IPS-18c (cell line): ENCODE measurements around the gene RNF113B.

Experiments
- H3K4me3 ChIP-seq: 2 replicates; pipeline ENCODE4 v1.7.0; 2013; ENCODE audit warnings: low read depth, mild to moderate bottlenecking, low read length, moderate library complexity; ENCODE audit not compliant: insufficient read depth
- H3K9me3 ChIP-seq: one replicate; pipeline ENCODE4 v1.6.1; 2013; ENCODE audit warnings: mild to moderate bottlenecking, low read length, moderate library complexity; ENCODE audit not compliant: control insufficient read depth, insufficient read depth

The RNF113B gene

DNA sequence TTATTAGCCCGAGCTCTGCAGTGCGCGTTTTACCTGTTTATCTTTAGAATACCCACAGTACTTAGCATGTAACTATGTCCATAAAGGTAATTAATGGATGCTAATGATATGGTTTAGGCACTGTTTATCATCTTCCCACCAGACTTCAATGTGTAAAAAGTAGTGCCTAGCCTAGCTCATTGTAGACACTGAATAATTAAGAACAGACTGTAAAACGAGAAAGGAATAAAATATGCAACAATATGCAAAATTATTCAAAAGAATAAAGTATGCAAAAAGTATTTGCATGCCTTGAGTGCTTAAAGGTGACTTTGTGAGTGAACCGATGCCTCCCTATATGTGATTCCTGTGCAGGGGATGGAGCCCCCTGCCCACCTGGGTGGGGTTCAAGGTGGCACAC lies 35.7 kb upstream of the RNF113B start:
- peaks cover 2% of the 10 kb centered on the region for H3K9me3 ChIP-seq
- no peak overlapping the region for H3K4me3 ChIP-seq

DNA sequence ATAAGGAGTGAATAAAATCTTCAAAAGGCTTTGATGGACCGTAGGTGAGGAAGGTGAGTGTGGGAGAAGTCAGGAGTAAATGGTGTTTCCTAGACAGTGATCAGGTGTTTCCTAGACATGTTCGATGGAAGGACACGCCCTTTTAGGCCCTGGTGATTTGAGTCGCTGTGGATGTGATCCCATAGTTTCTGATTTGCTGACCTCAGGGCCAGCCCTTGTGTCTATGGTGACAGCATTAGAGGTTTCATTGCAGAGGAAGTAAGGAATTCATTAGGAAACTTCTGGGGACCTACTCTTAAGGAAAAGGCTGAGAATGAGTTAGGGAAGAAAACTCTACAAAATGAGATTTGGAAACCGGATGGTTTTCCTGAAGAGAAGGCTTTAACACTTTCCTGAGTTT lies 31.5 kb upstream of the RNF113B start:
- no peak overlapping the region for H3K4me3 ChIP-seq
- H3K9me3 ChIP-seq: peaks cover 2% of the 10 kb centered on the region

DNA sequence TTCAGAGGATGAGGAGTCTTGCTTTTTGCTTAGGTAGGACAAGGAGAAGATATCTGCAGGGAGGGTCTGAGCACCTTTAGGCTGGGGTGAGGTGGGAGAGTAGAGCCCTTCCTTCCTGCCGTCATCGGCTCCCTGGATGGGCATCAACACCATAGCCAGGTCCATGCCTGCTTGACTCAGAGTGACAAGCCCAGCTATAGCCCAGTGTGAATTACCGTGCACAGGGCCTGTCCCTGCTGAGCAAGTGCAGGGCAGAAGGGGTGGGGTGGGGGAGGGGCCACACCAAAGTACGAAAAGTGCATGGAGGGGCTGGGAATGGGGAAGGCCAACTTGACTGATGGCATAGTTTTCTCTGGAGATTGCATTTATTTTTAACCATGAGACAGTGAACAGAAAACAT lies 30.3 kb upstream of the RNF113B start:
- Histone ChIP-seq H3K4me3 (no peak overlapping the region), H3K9me3 (peaks cover 2% of the 10 kb centered on the region)

DNA sequence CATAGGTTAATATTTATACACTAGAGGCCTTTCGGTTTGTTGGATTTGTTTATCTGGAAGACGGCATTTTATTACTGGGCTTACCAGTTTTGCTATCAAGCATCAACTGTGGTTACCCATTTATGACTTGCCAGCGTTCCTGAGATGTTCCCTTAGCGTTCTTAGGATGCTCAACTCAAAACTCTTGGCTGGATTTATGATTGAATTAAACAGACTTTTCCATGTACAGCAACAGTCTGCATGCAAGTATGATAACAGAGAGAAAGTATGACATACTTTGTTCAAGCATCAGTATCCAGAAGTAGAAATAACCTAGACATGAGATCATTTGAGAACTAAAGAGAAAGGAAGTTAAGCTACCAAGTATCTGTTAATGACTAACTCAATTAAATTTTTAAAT lies 29.9 kb upstream of the RNF113B start:
- no peak overlapping the region for H3K4me3 ChIP-seq
- peaks cover 2% of the 10 kb centered on the region for H3K9me3 ChIP-seq

DNA sequence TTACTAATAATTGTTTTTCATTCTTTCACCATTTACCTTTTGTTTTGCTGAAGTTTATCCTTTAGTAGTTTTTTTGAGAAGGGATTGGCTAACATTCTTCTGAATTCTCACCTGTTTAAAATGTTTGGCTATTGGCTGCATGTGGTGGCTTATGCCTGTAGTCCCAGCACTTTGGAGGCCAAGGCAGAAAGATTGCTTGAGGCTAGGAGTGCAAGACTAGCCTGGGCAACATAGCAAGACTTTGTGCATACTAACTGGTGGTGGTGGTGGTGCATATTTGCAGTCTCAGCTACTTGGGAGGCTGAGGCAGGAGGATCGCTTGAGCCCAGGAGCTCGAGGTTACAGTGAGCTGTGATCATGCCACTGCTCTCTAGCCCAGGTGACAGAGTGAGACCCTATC lies 27.5 kb upstream of the RNF113B start:
- no peaks in the 10 kb centered on the region for H3K9me3 ChIP-seq
- H3K4me3 ChIP-seq: no peak overlapping the region

DNA sequence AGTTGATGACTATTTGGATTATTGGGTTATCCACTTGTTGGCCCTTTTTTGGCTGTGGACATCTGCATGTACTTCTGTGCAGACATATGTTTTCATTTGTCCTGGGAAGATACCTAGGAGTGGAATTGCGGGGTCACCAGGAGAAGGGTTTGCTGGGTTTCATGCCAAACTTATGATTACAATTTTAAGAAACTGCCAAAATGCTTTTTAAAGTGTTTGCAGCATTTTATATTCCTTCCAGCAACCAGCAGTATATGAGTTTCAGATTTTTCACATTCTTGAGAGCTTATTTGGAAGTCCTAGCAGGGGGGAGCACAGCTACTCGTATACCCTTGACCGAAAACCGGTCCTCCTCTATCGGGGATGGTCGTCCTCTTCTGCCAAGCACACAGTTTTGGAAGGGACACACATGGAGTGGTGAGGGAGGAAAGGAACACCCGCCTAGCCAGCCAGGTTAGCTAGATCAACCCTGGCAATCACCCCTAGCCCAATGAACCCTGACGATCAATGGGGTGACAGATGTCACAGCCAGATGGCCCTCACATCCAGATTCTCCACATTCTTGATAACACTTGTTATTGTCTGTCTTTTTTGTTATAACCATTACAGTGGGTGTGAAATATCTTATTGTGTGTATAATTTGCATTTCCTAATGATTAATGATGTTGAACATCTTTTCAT lies 26.7 kb upstream of the RNF113B start:
- no peaks in the 10 kb centered on the region for H3K9me3 ChIP-seq
- no peak overlapping the region for H3K4me3 ChIP-seq

DNA sequence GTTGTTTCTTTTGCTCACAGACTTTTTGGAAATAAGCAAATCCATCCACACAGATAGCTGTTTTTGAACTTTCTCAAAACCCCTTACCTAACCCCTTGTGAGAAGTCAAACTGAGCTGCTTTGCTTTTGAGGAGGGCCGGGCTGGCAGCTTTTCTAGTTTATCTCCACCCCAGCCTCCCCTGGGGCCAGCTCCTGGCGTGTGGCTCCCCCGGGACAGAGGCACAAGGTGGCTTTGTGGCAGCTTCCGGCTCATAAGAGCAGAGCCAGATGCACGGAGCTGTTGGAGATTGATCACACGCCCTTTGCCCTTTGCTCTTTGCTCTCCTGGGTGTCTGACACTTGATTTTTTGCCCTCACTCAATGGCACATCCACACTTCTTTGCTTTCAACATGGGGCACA lies 24.9 kb upstream of the RNF113B start:
- no peaks in the 10 kb centered on the region for H3K9me3 ChIP-seq
- no peak overlapping the region for H3K4me3 ChIP-seq

DNA sequence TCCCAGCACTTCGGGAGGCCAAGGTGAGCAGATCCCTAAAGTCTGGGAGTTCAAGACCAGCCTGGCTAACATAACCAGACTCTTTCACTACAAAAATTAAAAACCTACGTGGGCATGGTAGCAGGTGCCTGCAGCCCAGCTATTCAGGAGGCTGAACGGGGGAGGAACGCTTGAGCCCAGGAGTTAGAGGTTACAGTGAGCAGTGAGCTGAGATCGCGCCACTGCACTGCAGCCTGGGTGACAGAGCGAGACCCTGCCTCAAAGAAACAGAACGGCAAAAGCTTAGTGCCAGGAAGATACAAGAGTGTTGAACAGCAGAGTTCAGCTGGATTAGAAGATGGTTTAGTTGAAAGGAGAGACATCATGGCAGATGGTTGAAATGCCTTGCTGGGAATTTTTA lies 24.1 kb upstream of the RNF113B start:
- Histone ChIP-seq H3K4me3 (no peak overlapping the region), H3K9me3 (no peaks in the 10 kb centered on the region)

DNA sequence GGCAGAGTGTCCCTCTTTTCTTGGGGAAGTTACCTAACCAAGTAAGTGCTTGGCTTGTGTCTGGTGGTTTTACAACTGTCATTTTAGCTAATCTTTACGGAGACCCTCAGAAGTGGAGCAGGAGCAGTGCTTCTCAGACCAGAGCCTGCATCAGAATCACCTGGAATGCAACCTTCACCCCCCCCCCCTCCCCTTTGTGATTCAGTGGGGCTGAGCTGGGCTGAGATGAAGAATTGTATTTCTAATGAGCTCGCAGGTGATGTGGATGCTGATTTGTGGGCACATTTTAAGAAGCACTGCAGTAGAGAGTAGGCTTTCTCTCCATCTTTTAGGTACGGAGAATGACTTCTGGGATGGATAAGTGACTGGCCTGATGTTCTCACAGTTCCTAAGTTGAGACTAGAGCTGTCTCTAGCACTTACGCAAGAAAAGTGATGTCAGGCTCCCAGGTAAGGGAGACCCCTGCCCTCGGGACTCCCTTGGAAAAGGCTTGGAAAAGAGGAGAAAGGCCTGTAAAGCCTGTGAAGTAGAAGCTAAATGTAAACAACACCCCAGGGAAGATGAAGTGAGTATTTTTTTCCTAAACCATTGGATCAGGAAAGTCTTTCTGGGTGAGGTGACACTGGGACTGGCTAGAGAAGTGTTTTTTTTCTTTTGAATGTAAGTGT lies 23.3 kb upstream of the RNF113B start:
- Histone ChIP-seq H3K4me3 (no peak overlapping the region), H3K9me3 (no peaks in the 10 kb centered on the region)

DNA sequence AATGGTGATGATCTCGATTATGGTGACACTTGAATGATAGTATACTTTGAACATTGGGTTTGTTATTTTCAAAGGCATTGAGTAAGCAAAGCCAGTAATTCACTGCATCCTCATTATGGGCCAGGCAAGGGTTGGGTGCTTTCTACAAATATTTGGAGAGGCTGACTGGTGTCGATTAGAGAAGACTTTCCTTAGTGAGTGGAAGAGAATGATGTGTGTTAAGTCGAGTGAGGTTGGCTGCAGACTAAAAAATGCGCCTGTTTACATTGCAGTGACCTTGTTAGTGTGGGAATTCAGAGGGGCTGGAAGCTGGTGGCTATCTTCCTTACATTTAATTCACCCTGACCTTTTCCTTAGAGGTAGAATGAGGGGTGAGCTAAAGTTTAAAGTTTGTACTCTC lies 22.4 kb upstream of the RNF113B start:
- no peak overlapping the region for H3K4me3 ChIP-seq
- H3K9me3 ChIP-seq: no peaks in the 10 kb centered on the region

DNA sequence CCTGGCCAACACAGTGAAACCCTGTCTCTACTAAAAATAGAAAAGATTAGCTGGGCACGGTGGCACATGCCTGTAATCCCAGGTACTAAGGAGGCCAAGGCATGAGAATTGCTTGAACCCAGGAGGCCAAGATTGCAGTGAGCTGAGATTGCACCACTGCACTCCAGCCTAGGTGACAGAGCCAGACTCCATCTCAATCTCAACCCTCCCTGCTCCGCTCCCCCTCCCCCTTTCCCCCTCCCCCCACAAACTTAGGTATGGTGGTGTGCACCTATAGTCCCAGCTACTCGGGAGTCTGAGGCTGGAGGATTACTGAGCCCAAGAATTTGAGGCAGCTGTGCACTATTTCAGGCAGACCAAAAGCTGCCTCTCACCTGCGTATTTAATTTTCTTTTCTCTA lies 21.6 kb upstream of the RNF113B start:
- Histone ChIP-seq H3K4me3 (no peak overlapping the region), H3K9me3 (no peaks in the 10 kb centered on the region)

DNA sequence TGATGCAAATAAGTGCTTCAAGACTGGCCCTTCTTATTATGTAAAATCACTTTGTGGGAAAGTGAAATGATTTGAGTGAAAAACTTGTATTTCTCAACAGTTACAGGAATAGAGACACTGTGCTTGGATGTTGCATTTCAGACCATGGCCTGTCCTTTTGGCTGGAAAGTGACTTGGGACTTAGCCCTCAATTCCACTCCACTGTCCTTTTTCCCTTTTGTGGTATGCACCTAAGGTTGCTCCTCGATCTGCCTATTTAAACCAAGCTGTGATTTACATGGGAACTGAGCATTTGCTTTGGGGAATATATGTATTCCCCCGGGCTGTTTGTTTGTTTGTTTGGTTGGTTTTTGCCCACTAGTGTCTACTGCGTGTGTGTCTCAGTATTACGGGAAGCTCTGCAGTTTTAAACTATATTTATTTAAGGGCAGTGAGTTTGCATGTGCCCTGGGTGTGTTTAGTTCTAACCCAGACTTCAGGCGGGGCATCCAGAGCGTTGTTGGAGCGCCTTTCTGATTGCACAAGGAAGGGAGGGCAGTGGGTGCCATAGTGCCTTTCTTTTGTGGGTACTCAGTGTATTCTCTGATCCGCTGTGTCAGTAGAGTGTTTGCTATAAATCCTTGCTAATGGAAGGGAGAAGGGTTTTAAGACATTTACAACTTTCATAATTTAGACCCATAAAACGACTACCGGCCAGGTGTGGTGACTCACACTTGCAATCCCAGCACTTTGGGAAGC lies 18.2 kb upstream of the RNF113B start:
- Histone ChIP-seq H3K9me3 (no peaks in the 10 kb centered on the region), H3K4me3 (no peak overlapping the region)

DNA sequence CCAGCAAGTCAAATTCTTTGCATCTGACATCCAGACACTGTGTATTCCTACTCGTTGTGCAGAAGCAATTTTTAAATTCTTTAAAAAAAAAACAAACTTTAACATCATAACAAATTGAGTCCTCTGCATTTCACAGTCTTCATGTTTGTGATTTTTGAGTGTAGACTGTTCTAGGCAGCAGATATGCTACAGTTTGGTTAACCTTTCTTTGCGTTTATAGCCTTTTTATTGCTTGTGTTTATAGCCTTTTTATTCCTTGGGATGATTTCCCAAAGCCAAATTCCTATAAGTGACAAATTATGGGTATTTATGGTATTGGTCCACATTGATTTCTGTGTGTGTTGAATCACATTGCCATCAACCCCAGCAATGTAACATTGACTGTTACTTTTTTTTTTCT lies 14.9 kb upstream of the RNF113B start:
- Histone ChIP-seq H3K4me3 (no peak overlapping the region), H3K9me3 (no peaks in the 10 kb centered on the region)

DNA sequence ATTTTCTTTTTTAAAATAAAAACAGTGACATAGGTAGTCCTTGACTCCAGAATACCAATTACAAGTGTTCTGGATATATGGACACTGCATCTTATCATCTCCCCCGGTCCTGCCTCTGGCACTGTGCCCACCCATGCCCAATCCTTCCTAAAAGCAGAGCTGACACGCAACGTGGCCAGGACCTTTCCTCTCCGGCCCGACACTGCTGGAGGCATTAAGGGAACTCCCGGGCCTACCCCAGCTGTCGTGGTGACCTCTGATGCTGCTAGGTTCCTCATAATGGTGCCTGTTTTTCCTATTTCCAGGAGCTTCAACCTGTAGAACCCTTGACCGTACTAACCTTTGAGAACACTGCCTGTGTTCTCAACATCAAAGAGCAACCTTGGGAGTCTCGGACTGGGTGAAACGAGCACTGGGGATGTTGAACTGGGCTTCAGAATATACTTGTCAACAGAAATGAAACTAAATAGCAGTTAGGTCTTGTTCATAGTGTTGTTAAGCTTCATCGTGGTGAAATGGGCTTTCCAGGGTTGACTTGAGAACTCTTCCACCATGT lies 13.9 kb upstream of the RNF113B start:
- H3K9me3 ChIP-seq: no peaks in the 10 kb centered on the region
- H3K4me3 ChIP-seq: no peak overlapping the region

DNA sequence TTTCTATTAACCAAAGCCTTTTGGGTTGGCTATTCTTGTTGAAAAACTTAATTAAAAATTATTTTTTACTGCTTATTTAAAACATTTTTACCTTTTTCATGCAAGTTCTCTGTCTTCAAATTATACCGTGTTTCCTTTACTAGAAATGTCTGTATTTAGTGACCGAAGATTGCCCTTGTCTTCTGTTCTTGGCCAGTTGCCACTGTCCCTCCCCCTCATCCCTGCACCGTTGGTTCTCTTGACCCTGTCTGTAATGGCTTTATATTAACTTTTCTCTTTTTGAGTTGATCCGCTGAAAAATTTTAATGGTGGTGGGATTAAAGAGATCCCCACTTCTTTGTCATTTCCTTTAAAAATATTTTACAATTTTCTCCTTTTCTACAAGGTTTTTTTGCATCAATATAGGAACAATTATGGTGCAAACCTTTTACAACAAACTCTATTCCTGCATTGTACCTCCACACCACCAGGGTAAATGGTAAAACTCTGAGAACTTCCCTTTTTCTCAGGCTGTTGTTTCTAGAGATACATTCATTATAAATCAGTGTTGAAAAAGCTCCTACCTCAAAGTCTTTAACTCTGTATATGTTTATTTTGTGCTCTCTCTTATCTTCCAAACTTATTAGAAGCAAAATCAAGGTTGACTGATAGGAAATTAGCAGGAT lies 12.9 kb upstream of the RNF113B start:
- H3K4me3 ChIP-seq: no peak overlapping the region
- H3K9me3 ChIP-seq: no peaks in the 10 kb centered on the region

DNA sequence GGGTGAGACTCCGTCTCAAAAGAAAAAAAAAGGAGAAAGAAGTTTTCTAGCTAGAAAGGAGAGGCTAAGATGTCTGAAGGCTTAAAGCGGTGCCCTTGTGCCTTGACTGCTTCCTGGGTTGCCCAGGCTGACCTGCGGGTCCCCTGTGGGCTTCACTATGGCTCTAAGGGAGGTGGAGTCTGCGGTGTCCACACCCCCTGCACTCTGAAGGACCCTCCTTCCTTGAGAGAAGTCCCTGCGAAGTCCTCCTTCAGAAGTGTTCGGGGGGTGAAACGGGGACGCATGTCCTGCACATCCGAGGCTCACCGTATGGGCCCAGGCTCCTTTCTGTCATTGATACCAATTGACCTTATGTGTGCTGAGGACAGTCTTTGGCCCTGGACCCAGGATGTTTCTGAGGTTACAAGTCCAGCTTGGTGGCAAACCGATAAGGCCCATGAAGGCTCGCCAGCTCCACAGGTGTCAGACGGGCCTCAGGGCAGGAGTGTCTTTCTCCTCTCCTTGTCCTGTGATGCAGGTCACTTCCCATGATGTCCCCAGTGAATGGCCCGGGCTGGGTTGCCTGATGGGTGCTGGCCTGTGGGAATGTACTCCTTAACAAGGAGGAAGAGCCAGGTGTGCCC lies 11.6 kb upstream of the RNF113B start:
- H3K9me3 ChIP-seq: no peaks in the 10 kb centered on the region
- H3K4me3 ChIP-seq: no peak overlapping the region

DNA sequence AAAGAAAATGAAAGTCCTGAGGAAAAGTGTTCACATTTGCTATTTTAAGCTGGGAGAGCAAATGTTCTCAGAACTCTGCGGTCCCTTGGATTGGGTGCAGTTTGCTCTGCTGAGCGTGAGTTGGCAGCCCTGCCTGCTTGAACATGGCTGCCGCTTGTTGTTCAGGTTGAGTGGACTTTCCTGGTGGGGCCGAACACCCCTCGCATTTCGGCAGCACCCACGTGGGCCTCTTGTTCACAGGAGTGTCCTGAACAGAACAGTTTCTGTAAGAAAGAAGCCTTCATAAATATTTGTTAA lies 10.8 kb upstream of the RNF113B start:
- H3K4me3 ChIP-seq: no peak overlapping the region

More for the DNA sequence above, 10.8 kb upstream of the RNF113B start:
- no peaks in the 10 kb centered on the region for H3K9me3 ChIP-seq
